ENCODE data around the gene FOXK1.
"Not testable (repeated sequence)": the region's sequence is repeated elsewhere in the genome, so short reads cannot be mapped to it uniquely, and the experiment has no call there.

FOXK1 gene

DNA sequence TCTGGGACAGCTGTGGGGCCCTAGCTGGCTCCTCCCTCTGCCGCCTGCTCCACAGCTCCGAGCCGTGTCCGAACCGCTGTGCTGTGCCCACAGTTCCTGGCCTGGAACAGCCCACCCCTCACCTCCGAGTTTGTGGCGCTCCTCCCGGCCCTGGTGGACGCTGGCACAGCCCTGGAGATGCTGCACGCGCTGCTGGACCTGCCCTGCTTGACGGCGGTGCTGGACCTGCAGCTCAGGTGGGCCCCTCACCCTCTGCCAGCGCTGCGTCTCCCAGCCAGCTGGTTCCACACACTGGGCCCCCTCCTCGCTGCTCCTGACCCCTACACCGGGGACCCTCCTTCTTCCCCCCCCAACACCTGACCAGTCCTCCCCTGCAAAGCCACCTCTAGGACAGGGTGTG is 105.4 kb downstream of the FOXK1 start:
- no peak for DNase-seq (ENCODE audit: low read depth)

- DNase-seq (ENCODE audit: low read depth): no peak
Measured at GRCh38 chr7:4787947-4788626, 106.0 kb downstream of the FOXK1 start.

- DNase-seq (ENCODE audit: low read depth): no peak
Measured at GRCh38 chr7:4788627-4789189, 106.6 kb downstream of the FOXK1 start.

- DNase-seq (ENCODE audit: low read depth): no peak
Measured at GRCh38 chr7:4789194-4790077, 107.3 kb downstream of the FOXK1 start.

- no peak for DNase-seq (ENCODE audit: low read depth)
Measured at GRCh38 chr7:4790078-4790465, 108.0 kb downstream of the FOXK1 start.

GRCh38 chr7:4790516-4790991 is 108.5 kb downstream of the FOXK1 start:
- DNase-seq (ENCODE audit: low read depth): no peak

DNA sequence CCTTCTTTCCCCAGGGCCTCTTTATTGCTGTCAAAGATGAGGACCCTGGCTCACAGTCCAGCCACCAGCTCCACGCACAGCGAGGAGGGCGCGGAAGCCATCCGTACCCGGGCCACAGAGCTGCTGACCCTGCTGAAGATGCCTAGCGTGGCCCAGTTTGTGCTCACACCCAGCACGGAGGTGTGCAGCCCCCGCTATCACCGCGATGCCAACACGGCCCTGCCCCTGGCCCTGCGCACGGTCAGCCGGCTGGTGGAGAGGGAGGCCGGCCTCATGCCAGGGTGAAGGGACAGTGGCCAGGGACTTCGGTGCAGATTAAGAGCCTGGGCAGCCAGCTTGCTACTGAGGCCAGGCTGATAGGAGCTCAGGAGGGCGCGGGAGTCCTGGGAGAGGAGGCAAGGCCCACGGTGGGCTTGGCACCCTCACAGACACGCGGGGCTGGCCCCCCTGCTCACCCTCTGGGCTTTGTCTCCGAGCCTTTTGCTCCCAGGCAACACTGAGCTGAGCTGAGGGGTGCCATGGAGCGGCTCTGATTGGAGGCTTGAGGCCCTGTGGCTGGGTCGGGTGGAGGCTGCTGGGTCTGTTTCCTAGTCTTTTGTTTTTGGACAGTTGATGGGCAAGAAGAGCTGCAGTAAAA is 109.1 kb downstream of the FOXK1 start:
- DNase-seq (ENCODE audit: low read depth): no peak

GRCh38 chr7:4791738-4792536 is 109.8 kb downstream of the FOXK1 start:
- no peak for DNase-seq (ENCODE audit: low read depth)

- DNase-seq (ENCODE audit: low read depth): no peak
Measured at GRCh38 chr7:4792537-4793126, 110.5 kb downstream of the FOXK1 start.

GRCh38 chr7:4793385-4793993 is 111.4 kb downstream of the FOXK1 start:
- DNase-seq (ENCODE audit: low read depth): not testable (repeated sequence)

DNA sequence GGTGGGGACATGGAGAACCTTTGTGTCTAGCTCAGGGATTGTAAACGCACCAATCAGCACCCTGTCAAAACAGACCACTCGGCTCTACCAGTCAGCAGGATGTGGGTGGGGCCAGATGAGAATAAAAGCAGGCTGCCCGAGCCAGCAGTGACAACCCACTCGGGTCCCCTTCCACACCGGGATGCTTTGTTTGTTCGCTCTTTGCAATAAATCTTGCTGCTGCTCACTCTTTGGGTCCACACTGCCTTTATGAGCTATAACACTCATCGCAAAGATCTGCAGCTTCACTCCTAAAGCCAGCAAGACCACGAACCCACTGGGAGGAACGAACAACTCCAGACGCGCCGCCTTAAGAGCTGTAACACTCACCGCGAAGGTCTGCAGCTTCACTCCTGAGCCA is 112.1 kb downstream of the FOXK1 start:
- not testable (repeated sequence) for DNase-seq (ENCODE audit: low read depth)

GRCh38 chr7:4794591-4795350 is 112.7 kb downstream of the FOXK1 start:
- DNase-seq (ENCODE audit: low read depth): no peak

DNA sequence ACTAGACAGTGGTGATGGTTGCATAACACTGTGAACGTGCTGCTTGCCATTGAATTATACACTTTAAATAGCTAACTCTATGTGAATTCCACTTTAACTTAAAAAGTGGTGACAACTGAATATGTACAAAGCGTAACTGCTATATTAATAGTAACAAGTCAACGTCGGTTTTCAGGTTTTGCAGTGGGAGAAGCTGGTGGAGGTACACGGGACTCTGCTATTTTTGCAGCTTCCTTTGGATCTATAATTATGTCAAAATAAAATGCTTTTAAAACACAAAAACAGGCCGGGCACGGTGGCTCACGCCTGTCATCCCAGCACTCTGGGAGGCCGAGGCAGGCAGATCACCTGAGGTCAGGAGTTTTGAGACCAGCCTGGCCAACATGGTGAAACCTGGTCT is 114.4 kb downstream of the FOXK1 start:
- no peak for DNase-seq (ENCODE audit: low read depth)

DNA sequence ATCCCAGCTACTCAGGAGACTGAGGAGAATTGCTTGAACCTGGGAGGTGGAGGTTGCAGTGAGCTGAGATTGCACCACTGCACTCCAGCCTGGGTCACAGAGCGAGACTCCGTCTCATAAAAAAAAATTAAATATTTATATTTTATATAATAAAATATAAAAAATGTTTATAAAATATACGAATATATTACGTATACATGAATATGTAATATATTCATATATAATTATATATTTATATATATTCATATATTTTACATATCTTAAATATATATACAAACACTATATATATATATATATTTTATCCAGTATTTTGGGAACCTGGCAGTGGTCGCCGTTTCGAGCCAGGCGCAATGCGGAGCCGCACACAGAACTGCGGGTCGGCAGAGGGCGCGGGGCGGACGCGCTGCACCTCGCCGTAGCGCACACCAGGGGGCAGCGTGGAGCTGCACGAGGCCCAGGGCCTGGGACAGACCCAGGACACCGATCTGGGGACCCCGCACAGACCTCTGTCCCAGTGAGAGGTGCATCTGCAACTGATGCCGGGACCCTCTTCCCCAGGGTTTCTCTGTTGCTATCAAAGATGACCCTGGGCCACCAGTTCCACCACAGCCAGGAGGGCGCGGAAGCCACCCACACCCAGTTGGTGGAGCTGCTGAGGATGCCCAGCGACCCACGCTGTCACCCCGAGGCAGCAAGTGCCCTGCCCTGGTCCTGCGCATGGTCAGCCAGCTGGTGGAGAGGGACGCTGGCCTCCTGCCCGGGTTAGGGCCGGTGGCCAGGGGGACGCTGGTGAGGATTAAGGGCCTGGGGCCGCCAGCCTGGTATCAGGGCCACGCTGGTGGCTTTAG is 116.0 kb downstream of the FOXK1 start:
- DNase-seq (ENCODE audit: low read depth): no peak

DNA sequence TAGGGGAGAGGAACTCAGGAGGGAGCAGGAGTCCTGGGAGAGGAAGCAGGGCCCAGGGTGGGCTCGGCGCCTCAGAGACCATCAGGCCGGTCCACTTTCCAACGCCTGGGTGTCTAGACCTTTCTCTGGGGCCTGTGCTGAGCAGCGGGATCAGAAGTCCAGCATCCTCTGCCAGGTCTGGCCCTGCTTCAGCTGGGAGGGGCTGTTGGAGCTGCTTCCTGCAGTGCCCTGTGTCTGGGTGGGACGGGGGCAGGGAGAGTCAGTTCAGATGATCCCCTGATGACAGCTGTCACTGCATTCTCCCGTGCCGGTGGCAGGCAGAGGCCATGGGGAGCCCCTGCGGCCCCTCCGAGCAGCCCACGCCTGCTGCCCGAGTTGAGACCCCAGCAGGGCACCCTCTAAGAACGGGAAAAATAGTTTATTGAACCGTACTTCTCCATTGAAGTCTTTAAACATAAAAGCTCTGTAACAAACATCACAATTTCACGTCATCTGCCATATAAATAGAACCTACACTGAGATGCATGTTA is 116.7 kb downstream of the FOXK1 start:
- no peak for DNase-seq (ENCODE audit: low read depth)

DNA sequence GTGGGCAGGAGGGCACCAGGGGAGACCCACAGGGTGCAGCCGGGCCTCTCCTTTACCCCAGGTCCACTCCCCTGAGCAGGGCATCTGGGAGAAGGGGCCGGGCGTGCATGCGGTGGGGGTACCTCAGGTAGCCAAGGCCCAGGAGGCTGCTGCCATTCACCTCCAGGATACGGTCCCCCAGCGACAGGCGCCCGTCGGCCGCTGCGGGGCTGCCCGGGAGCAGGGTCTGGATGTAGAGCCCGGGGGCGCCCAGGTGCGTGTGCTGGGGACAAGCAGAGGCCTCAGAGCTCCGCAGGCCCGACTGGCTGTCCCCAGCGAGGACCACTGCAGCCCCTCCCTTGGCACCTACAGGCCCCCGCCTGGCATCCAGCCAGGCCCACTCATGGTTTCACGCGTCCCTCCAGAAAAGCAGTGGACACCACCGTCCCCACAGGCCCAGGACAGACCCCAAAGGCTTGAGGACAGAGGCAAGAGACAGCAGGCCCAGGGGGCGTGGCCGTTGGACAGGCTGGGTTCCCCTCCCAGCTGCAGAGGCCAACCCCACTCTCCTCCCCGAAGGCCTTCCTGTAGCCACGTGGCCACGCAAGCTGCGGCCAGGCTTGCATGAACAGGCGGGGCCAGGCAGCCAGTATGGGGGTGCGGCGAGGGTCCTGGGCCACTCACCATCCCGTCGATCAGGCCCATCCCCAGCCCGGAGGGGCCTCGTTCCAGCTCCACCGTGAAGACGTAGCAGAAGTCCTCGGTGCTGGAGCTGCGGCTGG is 117.6 kb downstream of the FOXK1 start:
- DNase-seq (ENCODE audit: low read depth): no peak

- DNase-seq (ENCODE audit: low read depth): no peak
Measured at GRCh38 chr7:4800487-4800886, 118.4 kb downstream of the FOXK1 start.

Measured in HS-5 (cell line).